GM19372 (cell line): ENCODE measurements around the gene BCAS3.
"Not testable (repeated sequence)": the region's sequence is repeated elsewhere in the genome, so short reads cannot be mapped to it uniquely, and the experiment has no call there.

Experiments used
- ATAC-seq: cut with Tn5 transposase; IDR thresholded peaks from one replicate; pipeline ENCODE4 v1.9.1; 2021; ENCODE audit warnings: mild to moderate bottlenecking, low read depth, moderate library complexity; ENCODE audit not compliant: unreplicated experiment

BCAS3 gene

DNA sequence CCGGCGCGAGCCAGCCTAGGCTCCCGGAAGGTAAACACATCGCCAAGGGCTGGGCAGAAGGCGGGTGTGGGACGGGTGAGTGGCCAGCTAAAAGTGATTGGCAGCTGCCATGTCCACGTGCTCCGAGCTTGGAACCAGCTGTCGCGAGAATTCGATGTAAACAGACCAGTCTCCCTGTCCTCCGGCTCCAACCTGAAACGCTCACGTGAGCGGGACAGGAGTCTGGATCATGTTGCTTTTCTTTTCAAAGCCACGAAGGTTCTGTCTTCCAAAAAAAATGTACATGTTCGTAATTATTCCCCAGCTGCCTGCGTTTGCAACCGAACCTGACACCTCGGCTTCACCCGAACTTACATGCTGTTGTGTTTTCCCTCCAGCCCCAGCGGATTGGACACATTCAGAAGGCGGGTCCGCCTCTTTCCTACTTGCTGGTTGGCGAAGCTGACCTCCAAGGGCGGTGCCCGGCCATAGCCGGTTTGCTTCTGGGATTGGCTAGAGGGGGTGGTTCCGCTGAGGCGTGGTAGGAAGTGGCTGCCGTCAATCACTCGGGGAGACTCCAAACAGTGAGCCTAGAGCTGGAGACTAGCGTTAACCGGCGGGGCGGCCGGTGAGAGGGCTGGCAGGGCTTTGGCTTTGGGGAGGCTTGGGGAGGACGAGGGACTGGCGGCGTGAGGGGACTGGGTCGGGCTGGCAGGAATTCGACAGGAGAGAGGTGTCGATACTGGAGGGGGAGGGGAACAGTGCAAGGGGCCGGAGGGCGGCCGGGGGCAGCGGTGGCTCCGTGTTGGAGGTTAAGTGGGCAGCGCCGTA is at the start of gene BCAS3:
BCAS3 (plus strand) TSS at position 544 of the 810 bp plus-strand sequence.
- ATAC-seq = peak; percentile 95

DNA sequence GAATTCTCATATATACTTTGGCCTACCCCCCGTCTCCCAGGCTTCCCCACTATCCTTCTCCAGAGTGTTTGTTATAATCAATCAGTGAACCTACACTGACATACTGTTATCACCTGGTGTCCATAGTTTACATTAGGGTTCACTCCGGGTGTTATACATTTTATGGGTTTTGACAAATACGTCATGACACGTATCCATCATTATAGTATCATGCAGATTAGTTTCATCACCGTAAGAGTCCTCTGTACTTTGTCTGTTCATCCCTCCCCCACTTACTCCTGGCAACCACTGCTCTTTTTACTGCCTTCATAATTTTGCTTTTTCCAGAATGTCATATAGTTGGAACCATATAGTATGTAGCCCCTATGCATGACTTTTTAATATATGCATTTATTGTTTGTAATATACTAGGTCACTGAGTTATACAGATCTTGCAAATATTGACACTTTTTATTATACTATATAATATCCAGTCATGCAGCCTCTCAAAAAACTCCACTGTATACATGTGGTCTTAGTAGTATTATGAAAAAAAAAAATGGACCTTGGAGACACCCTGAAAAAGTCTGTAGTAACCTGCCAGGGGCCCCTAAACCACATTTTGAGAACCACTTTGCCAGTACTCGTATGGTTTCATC is 49.3 kb upstream of the BCAS3 start:
- ATAC-seq = no peak

DNA sequence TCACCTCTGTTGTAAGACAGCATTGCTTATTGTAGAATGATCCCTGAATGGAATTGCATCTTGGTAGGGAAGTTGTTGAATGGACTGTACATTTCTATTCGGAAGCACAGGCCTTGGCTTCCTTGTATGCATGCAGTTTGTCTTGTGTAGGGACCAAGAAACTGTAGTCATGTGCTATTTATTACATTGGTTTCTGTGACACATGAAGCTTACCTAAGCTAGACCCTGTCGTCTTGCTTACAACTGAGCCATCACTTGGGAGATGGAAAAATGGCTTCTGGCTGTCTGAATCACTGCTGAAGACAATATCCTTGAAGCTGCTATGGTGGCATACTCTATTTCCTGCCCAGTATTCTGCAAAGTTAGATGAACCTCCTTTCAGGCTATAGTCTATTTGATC is 48.5 kb upstream of the BCAS3 start:
- ATAC-seq = no peak

DNA sequence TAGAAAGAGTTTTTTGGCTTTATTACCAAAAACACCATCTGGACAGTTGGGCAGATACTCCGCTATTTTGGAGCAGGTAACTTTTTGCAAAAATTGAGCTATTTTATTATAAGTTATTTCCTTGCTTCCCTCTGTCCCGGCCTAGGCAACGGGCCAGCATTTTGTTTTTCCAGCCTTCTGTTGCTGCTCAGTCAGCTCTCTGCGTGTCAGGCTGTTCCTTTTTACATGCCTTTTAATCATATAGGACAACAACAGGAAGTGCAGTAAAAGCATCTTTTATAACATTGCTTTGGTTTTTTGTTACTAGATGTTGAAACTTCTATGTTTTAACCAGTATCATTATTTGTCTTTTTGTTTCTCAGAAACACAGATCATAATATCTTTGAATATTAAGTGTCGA is 47.3 kb upstream of the BCAS3 start:
- no peak for ATAC-seq

DNA sequence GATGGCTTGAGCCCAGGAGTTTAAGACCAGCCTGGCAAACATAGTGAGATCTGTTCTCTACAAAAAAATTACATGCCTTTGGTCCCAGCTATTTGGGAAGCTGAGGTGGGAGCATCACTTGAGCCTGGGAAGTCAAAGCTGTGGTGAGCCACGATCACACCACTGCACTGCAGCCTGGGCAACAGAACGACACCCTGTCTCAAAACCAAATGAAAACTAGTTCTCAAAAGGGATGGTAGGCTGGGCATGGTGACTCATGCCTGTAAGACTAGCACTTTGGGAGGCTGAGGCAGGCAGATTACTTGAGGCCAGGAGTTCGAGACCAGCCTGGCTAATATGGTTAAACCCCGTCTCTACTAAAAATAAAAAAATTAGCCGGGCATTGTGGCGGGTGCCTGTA is 46.5 kb upstream of the BCAS3 start:
- no peak for ATAC-seq

DNA sequence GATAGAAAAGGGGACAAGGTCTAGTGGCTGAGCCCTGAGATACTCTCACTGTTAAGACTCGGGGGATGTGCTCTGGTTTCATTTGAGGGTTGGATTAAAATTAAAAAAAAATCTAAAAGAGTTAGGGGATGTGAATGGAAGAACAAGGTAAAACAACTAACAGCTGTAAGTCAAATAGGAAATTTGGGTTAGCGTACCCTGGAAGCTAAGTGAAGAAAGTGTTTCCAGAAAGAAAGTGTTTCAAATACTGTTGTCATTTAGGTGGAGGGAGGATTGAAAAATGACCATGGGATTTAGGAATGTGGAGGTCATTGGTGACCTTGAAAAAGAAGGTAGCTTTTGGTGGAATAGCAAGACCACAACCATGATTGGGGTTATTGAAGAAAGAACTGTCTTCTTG is 40.0 kb upstream of the BCAS3 start:
- no peak for ATAC-seq

DNA sequence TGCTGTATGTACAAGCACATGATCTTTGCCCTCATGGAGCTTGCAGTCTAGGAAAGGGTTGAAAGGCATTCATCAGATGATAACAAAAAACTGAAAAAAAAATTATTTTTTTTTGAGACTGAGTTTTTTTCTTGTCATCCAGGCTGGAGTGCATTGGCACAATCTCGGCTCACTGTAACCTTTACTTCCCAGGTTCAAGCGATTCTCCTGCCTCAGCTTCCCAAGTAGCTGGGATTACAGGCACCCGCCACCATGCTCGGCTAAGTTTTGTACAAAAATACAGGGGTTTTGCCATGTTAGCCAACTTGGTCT is 38.7 kb upstream of the BCAS3 start:
- ATAC-seq = no peak

DNA sequence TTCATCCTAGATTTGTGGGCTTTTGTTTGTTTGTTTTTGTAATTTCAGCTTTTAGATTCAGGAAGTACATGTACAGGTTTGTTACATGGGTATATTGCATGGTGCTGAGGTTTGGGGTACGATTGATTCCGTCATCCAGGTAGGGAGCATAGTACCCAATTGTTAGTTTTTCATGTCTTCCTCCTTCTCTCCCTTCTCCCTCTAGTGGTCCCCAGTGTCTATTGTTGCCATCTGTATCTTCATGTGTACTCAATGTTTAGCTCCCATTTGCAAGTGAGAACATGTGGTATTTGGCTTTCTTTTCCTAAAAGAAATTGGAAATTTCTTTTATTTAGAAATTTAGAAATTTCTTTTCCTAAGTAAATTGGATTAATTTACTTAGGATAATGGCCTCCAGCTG is 37.1 kb upstream of the BCAS3 start:
- no peak for ATAC-seq

DNA sequence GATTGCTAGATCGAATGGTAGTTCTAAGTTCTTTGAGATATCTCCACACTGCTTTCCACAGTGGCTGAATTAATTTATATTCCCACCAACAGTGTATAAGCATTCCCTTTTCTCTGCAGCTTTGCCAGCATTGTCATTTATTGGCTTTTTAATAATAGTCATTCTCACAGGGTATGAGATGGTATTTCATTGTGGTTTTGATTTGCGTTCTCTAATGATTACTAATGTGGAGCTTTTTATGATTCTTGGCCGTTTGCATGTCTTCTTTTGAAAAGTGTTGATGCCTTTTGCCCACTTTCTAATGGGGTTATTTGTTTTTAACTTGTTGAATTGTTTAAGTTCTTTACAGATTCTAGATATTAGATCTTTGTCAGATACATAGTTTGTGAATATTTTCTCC is 36.5 kb upstream of the BCAS3 start:
- no peak for ATAC-seq

DNA sequence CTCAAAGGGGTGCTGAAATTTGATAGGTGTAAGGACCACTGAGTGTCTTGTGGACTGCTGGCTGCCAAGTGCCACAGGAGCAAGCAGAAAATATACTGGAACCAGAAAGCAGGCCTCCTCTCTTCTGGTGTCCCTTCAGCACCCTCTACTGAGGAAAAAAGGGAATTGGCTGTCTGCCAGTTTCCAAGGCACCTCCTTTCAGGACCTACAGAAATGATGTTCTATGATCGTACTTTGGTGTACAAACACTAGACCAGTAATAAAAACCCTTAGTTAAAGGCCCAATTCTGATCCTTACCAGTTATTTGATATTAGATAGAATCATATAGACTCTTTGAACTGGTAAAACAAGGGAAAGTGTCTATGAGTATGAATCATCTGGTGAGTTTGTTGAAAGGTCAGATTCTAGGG is 35.8 kb upstream of the BCAS3 start:
- no peak for ATAC-seq

DNA sequence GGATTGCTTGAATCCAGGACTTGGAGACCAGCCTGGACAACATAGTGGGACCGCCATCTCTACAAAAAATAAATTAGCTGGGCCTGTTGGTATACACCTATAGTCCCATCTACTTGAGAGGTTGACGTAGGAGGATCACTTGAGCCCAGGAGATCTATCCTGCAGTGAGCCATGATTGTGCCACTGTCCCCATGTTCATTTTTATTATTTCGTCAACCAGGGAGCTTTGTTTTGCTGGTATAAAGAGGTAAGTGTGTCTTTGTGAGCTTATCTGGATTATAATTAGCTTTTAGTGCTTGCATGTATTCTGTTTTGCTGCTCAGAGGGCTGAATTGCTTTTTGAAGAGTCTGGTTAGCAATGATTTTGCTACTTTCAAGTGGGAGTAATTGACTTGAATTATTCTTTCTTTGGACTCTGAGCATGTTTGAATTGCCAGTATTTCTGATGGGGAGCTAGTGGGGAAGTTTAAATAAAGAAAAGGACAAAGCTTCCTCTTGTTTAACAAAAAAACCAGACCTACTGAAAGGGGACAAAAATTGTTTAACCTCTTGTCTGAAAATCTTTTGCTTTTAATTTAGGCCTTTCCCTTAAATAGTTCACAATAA is 31.6 kb upstream of the BCAS3 start:
- no peak for ATAC-seq

DNA sequence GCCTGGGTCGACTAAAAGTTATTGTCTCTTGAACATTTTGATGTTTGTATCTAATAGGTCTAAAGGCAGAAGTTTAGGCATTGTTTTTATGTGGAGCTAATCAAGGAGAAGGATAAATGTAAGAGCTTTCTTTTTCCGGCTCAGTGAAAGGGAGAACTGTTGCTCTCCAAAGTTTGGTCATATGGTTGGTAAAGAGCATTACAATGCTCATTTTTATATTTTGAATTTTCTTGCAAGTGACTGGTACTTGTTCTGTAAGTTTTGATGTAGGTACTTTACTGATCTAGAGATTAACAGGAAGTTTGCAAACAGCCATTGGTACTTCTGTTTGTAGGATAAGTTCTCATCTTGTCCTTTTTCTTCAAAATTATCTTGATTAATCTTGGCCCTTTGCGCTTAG is 30.9 kb upstream of the BCAS3 start:
- ATAC-seq = no peak

DNA sequence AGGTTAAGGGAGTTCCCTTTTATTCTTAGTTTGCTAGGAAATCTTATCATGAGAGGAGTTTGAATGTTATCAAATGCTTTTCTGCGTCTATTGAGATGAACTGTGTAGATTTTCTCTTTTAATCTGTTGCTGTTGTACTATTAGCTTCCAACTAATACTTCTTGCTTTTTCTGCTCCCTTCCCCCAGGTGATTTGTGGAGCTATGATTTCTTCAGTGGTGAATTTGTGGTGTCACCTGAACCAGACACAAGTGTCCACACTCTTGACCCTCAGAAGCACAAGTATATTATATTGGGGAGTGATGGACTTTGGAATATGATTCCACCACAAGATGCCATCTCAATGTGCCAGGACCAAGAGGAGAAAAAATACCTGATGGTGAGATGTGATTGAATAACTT is 29.9 kb upstream of the BCAS3 start:
- ATAC-seq = no peak

DNA sequence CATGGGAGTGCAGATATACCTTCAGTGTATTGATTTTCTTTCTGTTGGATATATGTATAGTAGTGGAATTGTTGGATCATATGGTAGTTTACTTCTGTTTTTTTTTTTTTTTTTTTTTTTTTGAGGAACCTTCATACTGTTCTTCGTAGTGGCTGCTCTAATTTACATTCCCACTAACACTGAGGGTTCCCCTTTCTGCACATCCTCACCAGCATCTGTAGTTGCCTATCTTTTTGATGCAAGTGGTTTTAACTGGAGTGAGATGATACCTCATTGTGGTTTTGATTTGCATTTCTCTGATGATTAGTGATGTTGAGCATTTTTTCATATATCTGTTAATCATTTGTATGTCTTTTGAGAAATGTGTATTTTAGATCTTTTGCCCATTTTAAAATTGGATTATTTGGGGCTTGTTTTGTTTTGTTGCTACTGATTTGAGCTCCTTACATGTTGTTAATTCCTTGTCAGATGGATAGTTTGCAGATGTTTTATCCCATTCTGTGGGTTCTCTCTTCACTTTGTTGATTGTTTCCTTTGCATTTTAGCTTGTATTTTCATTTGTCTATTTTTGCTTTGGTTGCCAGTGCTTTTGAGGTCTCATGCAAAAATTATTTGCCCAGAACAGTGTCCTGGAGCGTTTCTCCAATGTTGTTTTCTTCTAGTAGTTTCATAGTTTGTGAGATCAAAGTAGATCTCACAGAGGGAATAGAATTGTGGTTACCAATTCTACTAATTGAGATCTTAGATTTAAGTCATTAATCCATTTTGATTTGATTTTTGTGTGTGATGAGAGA is 25.0 kb upstream of the BCAS3 start:
- ATAC-seq = peak; percentile 93

DNA sequence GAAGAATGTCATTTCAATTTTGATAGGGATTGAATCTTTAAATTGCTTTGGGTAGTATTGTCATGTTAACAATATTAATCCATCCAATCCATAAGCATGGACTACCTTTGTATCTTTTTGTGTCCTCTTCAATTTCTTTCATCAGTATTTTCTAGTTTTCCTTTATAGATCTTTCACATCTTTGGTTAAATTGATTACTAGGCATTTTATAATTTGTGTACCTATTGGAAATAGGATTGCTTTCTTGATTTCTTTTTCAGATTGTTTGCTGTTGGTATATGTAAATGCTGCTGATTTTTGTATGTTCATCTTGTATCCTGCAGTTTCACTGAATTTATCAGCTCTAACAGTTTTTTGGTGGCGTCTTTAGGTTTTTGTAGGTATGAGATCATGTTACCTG is 24.1 kb upstream of the BCAS3 start:
- no peak for ATAC-seq

DNA sequence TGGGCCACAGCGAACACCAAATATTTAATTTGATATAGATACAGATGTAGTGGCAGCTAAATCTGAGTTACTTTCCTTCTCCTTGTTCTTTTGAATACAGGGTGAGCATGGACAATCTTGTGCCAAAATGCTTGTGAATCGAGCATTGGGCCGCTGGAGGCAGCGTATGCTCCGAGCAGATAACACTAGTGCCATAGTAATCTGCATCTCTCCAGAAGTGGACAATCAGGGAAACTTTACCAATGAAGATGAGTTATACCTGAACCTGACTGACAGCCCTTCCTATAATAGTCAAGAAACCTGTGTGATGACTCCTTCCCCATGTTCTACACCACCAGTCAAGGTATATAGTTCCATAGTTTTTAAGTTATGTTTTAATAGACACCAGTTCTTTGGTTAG is 21.2 kb upstream of the BCAS3 start:
- ATAC-seq = no peak

DNA sequence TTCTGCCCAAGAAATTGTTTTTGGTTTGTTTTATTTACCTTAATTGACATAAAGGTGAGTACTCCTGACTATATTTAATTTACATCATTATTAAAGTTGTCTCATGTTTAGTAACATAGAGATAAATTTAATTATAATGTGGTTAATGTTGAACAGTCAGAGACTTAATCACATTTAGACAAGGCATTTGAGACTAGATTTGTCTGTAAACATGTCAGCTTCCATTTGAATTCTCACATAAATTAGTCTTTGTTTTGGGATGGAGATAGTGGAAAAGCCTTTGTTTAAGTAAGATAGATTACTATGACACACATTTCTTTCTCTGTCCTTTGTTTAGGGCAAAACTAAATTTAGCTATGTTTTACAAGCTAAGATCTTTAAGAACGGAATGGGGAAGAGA is 18.5 kb upstream of the BCAS3 start:
- no peak for ATAC-seq

DNA sequence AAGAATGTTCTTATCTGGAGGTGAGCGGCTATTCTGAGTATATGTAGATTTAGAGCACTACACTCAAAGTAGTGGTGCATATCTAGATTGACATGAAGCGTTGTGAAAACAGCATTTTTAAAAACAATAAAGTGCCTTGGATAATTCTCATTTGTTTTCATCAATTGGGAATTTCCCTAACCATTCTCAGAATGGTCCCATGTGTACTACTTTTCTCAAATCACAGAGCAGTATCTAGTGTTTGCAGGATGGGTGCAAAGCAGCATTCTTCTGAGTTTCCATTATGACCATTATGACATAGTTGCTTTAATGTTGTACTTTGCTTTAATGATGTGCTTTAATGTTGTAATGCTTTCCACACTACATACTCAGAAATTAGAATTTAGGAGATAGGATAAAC is 16.2 kb upstream of the BCAS3 start:
- no peak for ATAC-seq

DNA sequence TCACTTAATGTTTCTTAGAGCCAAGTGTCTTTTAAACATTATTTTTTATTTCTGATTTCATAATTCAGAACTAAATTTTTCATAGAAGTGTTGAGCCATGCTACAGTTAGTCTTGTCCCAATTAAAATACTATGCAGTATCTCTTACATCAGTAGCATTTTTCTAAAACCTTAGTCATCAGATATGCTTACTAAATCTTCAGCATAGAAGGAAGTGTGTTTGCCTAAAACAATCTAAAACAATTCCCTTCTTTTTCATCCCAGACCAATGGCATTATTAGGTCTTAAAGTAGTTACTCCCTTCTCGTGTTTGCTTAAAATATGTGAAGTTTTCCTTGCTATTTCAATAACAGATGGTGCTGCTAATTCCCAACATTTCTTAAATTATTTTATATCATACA is 13.6 kb upstream of the BCAS3 start:
- no peak for ATAC-seq

DNA sequence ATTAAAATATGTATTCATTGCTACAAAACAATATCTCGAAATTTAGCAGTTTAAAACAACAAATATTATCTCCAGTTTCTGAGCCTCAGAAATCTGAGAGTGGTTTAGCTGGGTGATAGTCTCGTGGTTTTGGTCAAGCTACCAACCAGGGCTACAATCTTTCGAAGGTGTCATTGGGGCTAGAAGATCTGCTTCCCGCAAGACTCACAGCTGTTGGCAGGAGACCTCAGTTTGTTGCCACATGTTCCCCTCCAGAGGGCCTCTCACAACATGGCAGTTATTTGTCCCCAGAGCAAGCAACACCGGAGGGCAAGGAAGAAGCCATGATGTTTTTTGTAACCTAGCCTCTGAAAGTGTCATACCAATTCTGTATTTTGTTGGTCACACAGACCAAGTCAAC is 12.0 kb upstream of the BCAS3 start:
- ATAC-seq = no peak

DNA sequence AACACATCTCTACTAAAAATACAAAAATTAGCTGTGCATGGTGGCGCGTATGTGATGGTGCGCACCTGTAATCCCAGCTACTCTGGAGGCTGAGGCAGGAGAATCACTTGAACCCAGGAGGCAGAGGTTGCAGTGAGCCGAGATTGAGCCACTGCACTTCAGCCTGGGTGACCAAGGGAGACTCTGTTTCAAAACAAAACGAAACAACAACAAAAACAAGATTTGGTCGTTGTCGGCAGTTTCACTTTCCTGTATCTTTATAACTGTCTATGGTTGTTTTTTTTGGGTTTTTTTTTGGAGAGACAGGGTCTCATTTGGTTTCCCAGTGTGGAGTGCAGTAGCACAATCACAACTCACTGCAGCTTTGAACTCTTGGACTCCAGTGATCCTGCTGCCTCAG is 8.9 kb upstream of the BCAS3 start:
- ATAC-seq = not testable (repeated sequence)
